ENCODE data around the gene ERVV-1.

DNA sequence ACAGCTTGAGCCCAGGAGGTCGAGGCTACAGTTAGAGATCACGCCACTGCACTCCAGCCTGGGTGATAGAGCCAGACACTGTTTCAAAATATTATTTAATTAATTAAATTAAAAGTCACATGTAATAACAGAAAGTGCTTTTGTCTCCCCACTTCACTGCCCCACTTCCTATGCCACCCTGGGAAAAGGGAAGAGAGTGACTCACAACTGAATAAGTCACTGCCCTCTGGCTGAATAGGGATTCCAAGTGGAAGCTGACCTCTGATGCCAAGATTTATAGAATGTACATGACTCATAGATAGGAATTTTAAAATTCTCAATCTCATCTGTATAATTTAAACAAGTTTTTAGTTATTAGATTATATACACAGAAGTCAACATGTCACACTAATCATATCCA lies 22.2 kb upstream of the ERVV-1 start:
- no peak for TF ChIP-seq CTCF (conservative IDR thresholded peaks at IDR 0.05; ENCODE audit: low read length)
- no peak for TF ChIP-seq EZH2phosphoT487 (IDR thresholded peaks at IDR 0.05; ENCODE audit: borderline replicate concordance)
